Smooth muscle cell (in vitro differentiated cells): ENCODE results near the gene TNNT1. TPM values are rescaled to one million over a fixed set of nuclear protein-coding genes. Genes with fewer than 3 reads are reported as not detected.
"Not testable (repeated sequence)": the region's sequence is repeated elsewhere in the genome, so short reads cannot be mapped to it uniquely, and the experiment has no call there.

Experiments used
- DNase-seq: peaks from one replicate; lab custom pipeline; 2025; ENCODE audit not compliant: unreplicated experiment; lab: John Stamatoyannopoulos, UW
- H2AFZ ChIP-seq: fragments of 200-600 bp; sonication (generic); 2 replicates; pipeline ENCODE4 v1.6.0; 2016; ENCODE audit warnings: antibody characterized with exemption, low read depth, mild to moderate bottlenecking
- H3F3A ChIP-seq: fragments of 200-600 bp; sonication (generic); 2 replicates; pipeline ENCODE4 v1.6.0; 2017; ENCODE audit warnings: antibody characterized with exemption, low read depth
- H3K27ac ChIP-seq: fragments of 200-600 bp; sonication (generic); 2 replicates; pipeline ENCODE4 v1.5.1; 2016; ENCODE audit warnings: low read depth, mild to moderate bottlenecking
- H3K27me3 ChIP-seq: fragments of 200-600 bp; sonication (generic); 2 replicates; pipeline ENCODE4 v1.6.1; 2016; ENCODE audit warnings: low read depth, mild to moderate bottlenecking
- H3K36me3 ChIP-seq: fragments of 200-600 bp; sonication (generic); 2 replicates; pipeline ENCODE4 v1.5.1; 2016; ENCODE audit warnings: low read depth
- H3K4me1 ChIP-seq: fragments of 200-600 bp; sonication (generic); 2 replicates; pipeline ENCODE4 v1.5.1; 2016; ENCODE audit warnings: low read depth
- H3K4me2 ChIP-seq: fragments of 200-600 bp; sonication (generic); 2 replicates; pipeline ENCODE4 v1.6.0; 2016; ENCODE audit warnings: mild to moderate bottlenecking
- H3K4me3 ChIP-seq: fragments of 200-600 bp; sonication (generic); 2 replicates; pipeline ENCODE4 v1.5.1; 2016; ENCODE audit warnings: mild to moderate bottlenecking
- H3K79me2 ChIP-seq: fragments of 200-600 bp; sonication (generic); 2 replicates; pipeline ENCODE4 v1.6.0; 2016; ENCODE audit warnings: low read depth, mild to moderate bottlenecking
- H3K9ac ChIP-seq: fragments of 200-600 bp; sonication (generic); 2 replicates; pipeline ENCODE4 v1.6.0; 2016; ENCODE audit warnings: low read depth
- H3K9me3 ChIP-seq: fragments of 200-600 bp; sonication (generic); replicated peaks from 2 replicates; pipeline ENCODE4 v1.5.1; 2016; ENCODE audit warnings: low read depth
- H4K20me1 ChIP-seq: fragments of 200-600 bp; sonication (generic); 2 replicates; pipeline ENCODE4 v1.6.0; 2016; ENCODE audit warnings: low read depth
- WGBS: methylation state at CpG from one replicate; pipeline ENCODE4 v1.1.7; 2016; ENCODE audit warnings: low lambda C conversion rate; 5-methylcytosine and 5-hydroxymethylcytosine counted together
- polyA plus RNA-seq: library from polyadenylated mRNA; unstranded; fragments of >200 nt; fragmentation: Nextera tagmentation; extraction: Ambion mirVana; gene quantifications from 2 replicates; pipeline ENCODE4 v1.2.1, GENCODE V29; 2016
- total RNA-seq: library from RNA; depleted of rRNA; stranded (reverse); fragments of >200 nt; gene quantifications from 2 replicates; pipeline ENCODE4 v1.2.3, GENCODE V29; 2014
- TF ChIP-seq, protein P1 (sequence below): fragments of 200-600 bp; sonication (generic); IDR thresholded peaks from 2 replicates; pipeline ENCODE4 v1.5.1; 2017; ENCODE audit warnings: borderline replicate concordance, mild to moderate bottlenecking, antibody characterized with exemption; ENCODE audit not compliant: insufficient read depth, poor library complexity, severe bottlenecking

The TNNT1 gene
- total and polyA plus RNA-seq, 2 experiments from 2014 or later, result 24.5 to 27.1 TPM

DNA sequence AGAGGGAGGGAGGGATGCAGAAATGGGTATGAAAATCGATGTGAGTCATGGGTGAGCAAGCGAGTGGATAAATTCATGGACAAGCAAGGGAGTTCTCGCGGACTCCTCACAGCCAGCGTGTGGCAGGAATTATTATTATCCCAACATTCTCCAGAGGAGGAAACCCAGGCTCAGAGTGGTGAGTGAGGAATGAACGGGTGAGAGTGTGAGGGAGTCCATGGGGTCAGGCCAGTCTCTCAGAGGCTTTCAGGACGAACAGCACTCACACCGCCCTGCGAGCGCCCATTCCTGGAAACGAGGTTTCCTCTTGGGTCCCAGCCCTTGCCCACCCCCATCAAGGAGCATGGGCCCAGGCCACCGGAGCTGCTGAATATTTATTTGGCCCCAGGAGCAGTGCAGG, 23.7 kb upstream of the TNNT1 start:
- Histone ChIP-seq H3K27ac (no peak overlapping the region), H3K4me2 (peak overlapping the region; percentile 95)
- DNase-seq, result no peak

DNA sequence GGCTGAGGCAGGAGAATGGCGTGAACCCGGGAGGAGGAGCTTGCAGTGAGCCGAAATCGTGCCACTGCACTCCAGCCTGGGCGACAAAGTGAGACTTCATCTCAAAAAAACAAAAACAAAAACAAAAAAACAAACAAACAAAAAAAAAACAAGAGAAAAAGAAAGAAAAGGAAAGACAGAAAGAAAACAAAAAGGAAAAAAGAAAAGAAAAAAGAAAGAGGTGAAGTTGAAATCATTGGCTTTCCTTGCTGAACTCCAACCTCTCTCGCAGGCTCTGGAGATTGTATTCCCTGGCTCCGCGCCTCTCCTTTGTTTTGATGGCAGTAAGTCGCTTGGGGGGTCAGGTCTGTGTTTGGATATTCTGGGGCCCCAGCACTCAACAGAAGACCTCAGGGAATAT, 23.3 kb upstream of the TNNT1 start:
- not testable (repeated sequence) for H2AFZ ChIP-seq, H3K4me1 ChIP-seq, H3K4me3 ChIP-seq, H3K79me2 ChIP-seq, H3F3A ChIP-seq, H3K9me3 ChIP-seq, H3K36me3 ChIP-seq, H3K4me2 ChIP-seq, DNase-seq, H4K20me1 ChIP-seq, H3K27ac ChIP-seq, H3K9ac ChIP-seq
- H3K27me3 ChIP-seq, result peaks cover 68% of the 10 kb centered on the region
- 69% methylated on average over 9 of the region's 9 CpGs for WGBS

More for the DNA sequence above, 23.7 kb upstream of the TNNT1 start:
- Histone ChIP-seq H3K79me2 (no peaks in the 10 kb centered on the region), H3K27me3 (peaks cover 68% of the 10 kb centered on the region), H2AFZ (no peak overlapping the region), H3K9ac (no peak overlapping the region), H3K4me3 (peak overlapping the region; percentile 50), H3K4me1 (no peaks in the 10 kb centered on the region), H3F3A (no peaks in the 10 kb centered on the region), H4K20me1 (no peaks in the 10 kb centered on the region), H3K9me3 (no peaks in the 10 kb centered on the region), H3K36me3 (no peaks in the 10 kb centered on the region)
- WGBS, result 16% methylated on average over 12 of the region's 12 CpGs
- TF ChIP-seq, protein P1, sequence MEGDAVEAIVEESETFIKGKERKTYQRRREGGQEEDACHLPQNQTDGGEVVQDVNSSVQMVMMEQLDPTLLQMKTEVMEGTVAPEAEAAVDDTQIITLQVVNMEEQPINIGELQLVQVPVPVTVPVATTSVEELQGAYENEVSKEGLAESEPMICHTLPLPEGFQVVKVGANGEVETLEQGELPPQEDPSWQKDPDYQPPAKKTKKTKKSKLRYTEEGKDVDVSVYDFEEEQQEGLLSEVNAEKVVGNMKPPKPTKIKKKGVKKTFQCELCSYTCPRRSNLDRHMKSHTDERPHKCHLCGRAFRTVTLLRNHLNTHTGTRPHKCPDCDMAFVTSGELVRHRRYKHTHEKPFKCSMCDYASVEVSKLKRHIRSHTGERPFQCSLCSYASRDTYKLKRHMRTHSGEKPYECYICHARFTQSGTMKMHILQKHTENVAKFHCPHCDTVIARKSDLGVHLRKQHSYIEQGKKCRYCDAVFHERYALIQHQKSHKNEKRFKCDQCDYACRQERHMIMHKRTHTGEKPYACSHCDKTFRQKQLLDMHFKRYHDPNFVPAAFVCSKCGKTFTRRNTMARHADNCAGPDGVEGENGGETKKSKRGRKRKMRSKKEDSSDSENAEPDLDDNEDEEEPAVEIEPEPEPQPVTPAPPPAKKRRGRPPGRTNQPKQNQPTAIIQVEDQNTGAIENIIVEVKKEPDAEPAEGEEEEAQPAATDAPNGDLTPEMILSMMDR, result peak; percentile 22

DNA sequence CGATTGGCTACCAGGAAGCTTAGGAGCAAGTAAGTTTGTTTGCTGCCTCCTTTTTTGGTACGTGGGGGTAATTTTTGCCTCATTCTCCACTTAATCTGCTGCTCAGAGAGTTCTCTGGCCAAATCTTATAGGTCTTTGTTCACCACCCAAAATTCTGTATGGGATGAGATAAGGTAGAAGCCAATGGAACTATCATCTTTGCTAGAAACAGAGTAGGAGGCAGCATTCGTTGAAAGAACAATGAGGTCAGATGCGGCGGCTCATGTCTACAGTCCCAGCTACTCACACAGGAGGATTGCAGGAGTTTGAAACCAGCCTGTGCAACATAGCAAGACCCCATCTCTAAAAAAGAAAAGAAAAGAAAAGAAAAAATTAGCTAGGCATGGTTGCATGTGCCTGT, 22.4 kb upstream of the TNNT1 start:
- H3K9ac ChIP-seq, result no peak overlapping the region
- TF ChIP-seq, protein P1, result no peak
- H3K27me3 ChIP-seq, result peaks cover 63% of the 10 kb centered on the region
- no peaks in the 10 kb centered on the region for H3K36me3 ChIP-seq
- no peaks in the 10 kb centered on the region for H3K9me3 ChIP-seq
- no peak overlapping the region for H2AFZ ChIP-seq
- H4K20me1 ChIP-seq, result no peaks in the 10 kb centered on the region
- H3K4me3 ChIP-seq, result no peak overlapping the region
- H3K4me2 ChIP-seq, result no peak overlapping the region
- H3K79me2 ChIP-seq, result no peaks in the 10 kb centered on the region
- WGBS, result 87% methylated on average over 5 of the region's 5 CpGs
- no peak overlapping the region for H3K27ac ChIP-seq
- no peak for DNase-seq
- H3K4me1 ChIP-seq, result no peaks in the 10 kb centered on the region
- H3F3A ChIP-seq, result no peaks in the 10 kb centered on the region

DNA sequence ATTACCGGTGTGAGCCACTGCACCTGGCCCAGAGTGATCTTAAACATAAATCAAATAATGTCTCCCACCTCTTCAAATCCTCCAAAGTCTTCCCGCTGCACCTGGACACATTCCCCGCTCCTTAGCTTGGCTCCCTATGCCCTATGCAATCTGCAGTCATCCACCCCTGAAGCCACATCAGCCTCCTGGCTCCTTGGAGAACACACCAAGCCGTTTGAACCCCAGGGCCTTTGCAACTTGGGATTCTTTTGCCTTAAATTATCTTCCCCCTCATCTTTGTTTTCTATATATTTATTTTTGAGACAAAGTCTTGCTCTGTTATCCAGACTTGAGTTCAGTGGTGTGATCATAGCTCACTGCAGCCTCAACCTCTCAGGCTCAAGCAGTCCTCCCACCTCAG, 20.1 kb upstream of the TNNT1 start:
- no peaks in the 10 kb centered on the region for H3F3A ChIP-seq
- peaks cover 40% of the 10 kb centered on the region for H3K27me3 ChIP-seq
- no peak for DNase-seq
- H3K9ac ChIP-seq, result no peak overlapping the region
- no peak overlapping the region for H3K4me3 ChIP-seq
- 83% methylated on average over 4 of the region's 4 CpGs for WGBS
- TF ChIP-seq, protein P1, result no peak
- no peak overlapping the region for H2AFZ ChIP-seq
- H3K4me1 ChIP-seq, result no peaks in the 10 kb centered on the region
- H4K20me1 ChIP-seq, result no peaks in the 10 kb centered on the region
- no peak overlapping the region for H3K4me2 ChIP-seq
- no peaks in the 10 kb centered on the region for H3K9me3 ChIP-seq
- H3K79me2 ChIP-seq, result no peaks in the 10 kb centered on the region
- H3K27ac ChIP-seq, result no peak overlapping the region
- no peaks in the 10 kb centered on the region for H3K36me3 ChIP-seq
